ENCODE results near the gene PCDHA10. TPM values are rescaled to one million over a fixed set of nuclear protein-coding genes. Genes with fewer than 3 reads are reported as not detected.

The PCDHA10 gene
- total and polyA plus RNA-seq, 2 of the 13 experiments (the other 11 are each of a cell fraction or from before 2014, with no cell fraction given): 0.01 to 0.02 TPM

- TF ChIP-seq DMTF1 (CRISPR knock-in tag; IDR thresholded peaks at IDR 0.05) (no peak), GPN1 (CRISPR knock-in tag; IDR thresholded peaks at IDR 0.05; ENCODE audit: borderline replicate concordance) (no peak), RELA (CRISPR knock-in tag; IDR thresholded peaks at IDR 0.05) (no peak), ZNF777 (CRISPR knock-in tag; IDR thresholded peaks at IDR 0.05) (no peak), CCDC6 (CRISPR knock-in tag; IDR thresholded peaks at IDR 0.05) (no peak), PAX8 (CRISPR knock-in tag; IDR thresholded peaks at IDR 0.05; ENCODE audit: borderline replicate concordance) (no peak), ZSCAN30 (CRISPR knock-in tag; IDR thresholded peaks at IDR 0.05) (no peak), TRAFD1 (CRISPR knock-in tag; IDR thresholded peaks at IDR 0.05; ENCODE audit: borderline replicate concordance) (no peak), NFKBIZ (CRISPR knock-in tag; IDR thresholded peaks at IDR 0.05) (no peak), ATF5 (CRISPR knock-in tag; IDR thresholded peaks at IDR 0.05; ENCODE audit: low read depth) (no peak), PAXIP1 (CRISPR knock-in tag; conservative IDR thresholded peaks at IDR 0.05) (no peak), NFATC3 (CRISPR knock-in tag; IDR thresholded peaks at IDR 0.05) (no peak), ZNF788 (CRISPR knock-in tag; IDR thresholded peaks at IDR 0.05; ENCODE audit: borderline replicate concordance) (no peak), MED1 (CRISPR knock-in tag; IDR thresholded peaks at IDR 0.05) (no peak), ZNF776 (CRISPR knock-in tag; IDR thresholded peaks at IDR 0.05) (no peak), ZBTB33 (CRISPR knock-in tag; IDR thresholded peaks at IDR 0.05) (peak; percentile 53; the same call in 1 of the 2 replicates), TBX2 (CRISPR knock-in tag; IDR thresholded peaks at IDR 0.05; ENCODE audit: borderline replicate concordance) (0 out of 2 replicates have a peak, but pooled peaks have one; percentile 34), ADNP (CRISPR knock-in tag; IDR thresholded peaks at IDR 0.05) (no peak), NR2C2 (CRISPR knock-in tag; IDR thresholded peaks at IDR 0.05; ENCODE audit: borderline replicate concordance) (no peak)
Observed at GRCh38 chr5:140868721-140869554, 13.2 kb downstream of the PCDHA10 start, which contains the start of gene PCDHA11 (continued).
